PC-9 (cell line): ENCODE measurements around the gene MRTO4. TPM values are rescaled to one million over a fixed set of nuclear protein-coding genes. Genes with fewer than 3 reads are reported as not detected.

Source experiments
- BruUV-seq: library from RNA; stranded (reverse); fragments of 400-500 nt; replicated peaks from 2 replicates; lab custom pipeline; 2021; lab: Mats Ljungman, UMichigan
- CTCF ChIA-PET: fragments of 300-600 bp; sonication (Branson Sonifier 250); formaldehyde crosslinking; loops from one replicate; lab custom pipeline; 2022; ENCODE audit warnings: antibody characterized with exemption; lab: Charles Lee
- POLR2A ChIA-PET: fragments of 300-600 bp; sonication (Branson Sonifier 250); formaldehyde crosslinking; loops from one replicate; lab custom pipeline; 2022; ENCODE audit warnings: antibody characterized with exemption; ENCODE audit not compliant: unreplicated experiment; lab: Charles Lee
- DNase-seq, 2 experiments: peaks; one replicate each; pipeline versions ENCODE4 v3.0.0 to v3.0.0-alpha.2; 2015 to 2022; ENCODE audit warnings: mixed read lengths in 1 of 2
- H2AFZ ChIP-seq: fragments of 200-600 bp; sonication (generic); 2 replicates; pipeline ENCODE4 v1.8.1; 2017; ENCODE audit warnings: antibody characterized with exemption
- H3F3A ChIP-seq: fragments of 200-600 bp; sonication (generic); 2 replicates; pipeline ENCODE4 v1.8.1; 2017; ENCODE audit warnings: antibody characterized with exemption, mild to moderate bottlenecking, low read depth; ENCODE audit not compliant: insufficient read depth
- H3K27ac ChIP-seq: fragments of 200-600 bp; sonication (generic); 2 replicates; pipeline ENCODE4 v1.6.1; 2016; ENCODE audit warnings: mixed run types
- H3K27me3 ChIP-seq: fragments of 200-600 bp; sonication (generic); 2 replicates; pipeline ENCODE4 v1.6.1; 2016; ENCODE audit warnings: low read depth, mixed run types; ENCODE audit not compliant: insufficient read depth
- H3K36me3 ChIP-seq: fragments of 200-600 bp; sonication (generic); 2 replicates; pipeline ENCODE4 v1.6.1; 2016; ENCODE audit warnings: low read depth, mixed run types
- H3K4me1 ChIP-seq: fragments of 200-600 bp; sonication (generic); replicated peaks from 2 replicates; pipeline ENCODE4 v1.6.1; 2016; ENCODE audit warnings: mixed run types; ENCODE audit not compliant: insufficient read depth
- H3K4me2 ChIP-seq: fragments of 200-600 bp; sonication (generic); 2 replicates; pipeline ENCODE4 v1.6.1; 2017; ENCODE audit warnings: mixed run types
- H3K4me3 ChIP-seq: fragments of 200-600 bp; sonication (generic); 2 replicates; pipeline ENCODE4 v1.6.1; 2016; ENCODE audit warnings: mixed run types
- H3K79me2 ChIP-seq: fragments of 200-600 bp; sonication (generic); 2 replicates; pipeline ENCODE4 v1.6.1; 2017; ENCODE audit warnings: low read depth, mixed run types
- H3K9me2 ChIP-seq: fragments of 200-600 bp; sonication (generic); 2 replicates; pipeline ENCODE4 v1.8.1; 2017; ENCODE audit warnings: mild to moderate bottlenecking; ENCODE audit not compliant: insufficient read depth
- H3K9me3 ChIP-seq: fragments of 200-600 bp; sonication (generic); 2 replicates; pipeline ENCODE4 v1.8.1; 2016; ENCODE audit warnings: low read depth; ENCODE audit not compliant: insufficient read depth
- H4K20me1 ChIP-seq: fragments of 200-600 bp; sonication (generic); 2 replicates; pipeline ENCODE4 v1.8.1; 2017; ENCODE audit not compliant: insufficient read depth
- CTCF ChIP-seq: fragments of 200-600 bp; sonication (generic); conservative IDR thresholded peaks from 2 replicates; pipeline ENCODE4 v1.6.1; 2017; ENCODE audit warnings: mixed run types, antibody characterized with exemption, mild to moderate bottlenecking, moderate library complexity
- EZH2 ChIP-seq: fragments of 200-600 bp; sonication (generic); IDR thresholded peaks from 2 replicates; pipeline ENCODE4 v1.8.0; 2017; ENCODE audit warnings: antibody characterized with exemption, low read depth
- intact Hi-C: fragments of 100-400 bp; cut with micrococcal nuclease; formaldehyde crosslinking; loops from one replicate; pipeline ENCODE4 v1.10.0; 2022; ENCODE audit not compliant: unreplicated experiment
- total RNA-seq: library from RNA; stranded (reverse); gene quantifications from 2 replicates; pipeline ENCODE4 v1.2.3, GENCODE V29; 2021

MRTO4 gene
- total RNA-seq, 1 experiment from 2014 or later, result 29.0 TPM

DNA sequence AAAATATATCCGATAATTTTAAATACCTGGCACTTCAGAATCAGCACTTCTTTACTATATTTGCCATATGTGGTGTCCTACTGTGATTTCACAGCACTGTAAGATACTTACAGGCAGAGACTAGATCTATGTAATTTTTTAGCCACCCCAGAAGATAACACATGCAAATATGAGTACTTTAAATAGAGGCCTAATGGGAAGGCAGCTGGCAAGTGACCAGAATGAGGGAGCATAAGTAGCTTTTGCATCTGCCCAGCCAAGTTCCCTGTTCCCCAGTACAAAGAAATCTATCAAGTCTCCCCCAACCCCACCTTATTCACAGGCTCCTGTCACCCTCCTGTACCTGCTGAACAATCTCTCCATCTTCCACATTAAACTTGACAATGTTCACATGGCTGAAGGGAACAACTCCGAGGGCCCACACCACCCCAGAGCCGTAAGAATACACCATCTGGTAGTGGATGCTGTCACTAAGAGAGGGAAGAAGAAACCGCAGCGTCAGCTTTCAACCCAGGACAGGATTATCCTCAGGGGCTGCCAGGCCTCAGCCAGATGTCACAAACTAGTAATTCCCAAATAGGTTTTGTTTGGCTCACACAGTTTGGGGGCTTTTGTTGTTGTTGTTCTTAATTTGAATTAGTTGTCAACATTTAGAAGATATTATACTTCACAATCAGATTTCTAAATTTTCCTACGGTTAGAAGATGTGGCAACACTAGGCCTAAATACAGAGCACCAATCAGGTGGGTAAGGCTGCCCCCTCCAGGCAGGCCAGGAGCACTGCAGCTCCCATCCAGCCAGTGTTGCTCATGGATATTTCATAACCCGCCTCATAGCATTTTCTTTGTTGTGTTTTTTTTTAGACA lies 10.7 kb upstream of the MRTO4 start:
- intact Hi-C loops, result loop anchor here (1.0 kb wide), 1 partner anchor 357 kb away; no protein-coding TSS in a partner anchor
- no TSS peak for BruUV-seq
- ChIA-PET CTCF (interaction anchor here (0.6 kb wide), 2 partner anchors 69 to 1187 kb away, joined by 6 to 8 read pairs; no protein-coding TSS in a partner anchor), POLR2A (interaction anchor here (0.6 kb wide), 1 partner anchor 11 kb away, joined by 3 read pairs; the partner anchor contains the start of gene MRTO4)
- Histone ChIP-seq H3K4me3 (no peak overlapping the region), H2AFZ (no peak overlapping the region), H3K79me2 (no peaks in the 10 kb centered on the region), H3F3A (no peaks in the 10 kb centered on the region), H4K20me1 (no peaks in the 10 kb centered on the region), H3K4me2 (no peak overlapping the region), H3K36me3 (no peaks in the 10 kb centered on the region), H3K9me2 (no peaks in the 10 kb centered on the region), H3K9me3 (no peaks in the 10 kb centered on the region), H3K4me1 (no peaks in the 10 kb centered on the region), H3K27ac (no peak overlapping the region), H3K27me3 (no peaks in the 10 kb centered on the region)
- peak; percentile 37 to 45 for DNase-seq
- TF ChIP-seq CTCF (peak; percentile 84), EZH2 (no peak)

GRCh38 chr1:19250629-19251304 lies 838 bp upstream of the MRTO4 start:
- H3K79me2 ChIP-seq, result peaks cover 73% of the 10 kb centered on the region
- peaks cover 21% of the 10 kb centered on the region for H4K20me1 ChIP-seq
- DNase-seq, result no peak
- no peaks in the 10 kb centered on the region for H3K36me3 ChIP-seq
- peak overlapping the region; percentile 70 for H3K27ac ChIP-seq
- BruUV-seq, result TSS peak; percentile 70
- intact Hi-C loops, result loop anchor here (5.0 kb wide), 2 partner anchors 62 to 402 kb away; partner anchors contain the start of genes AKR7A2 and SLC66A1
- H2AFZ ChIP-seq, result peak overlapping the region; percentile 99
- peak overlapping the region; percentile 82 for H3K4me3 ChIP-seq
- ChIA-PET POLR2A (interaction anchor here (0.7 kb wide), 1 partner anchor 237 kb away, joined by 4 read pairs; no protein-coding TSS in a partner anchor), CTCF (no interaction called here)
- no peaks in the 10 kb centered on the region for H3F3A ChIP-seq
- no peaks in the 10 kb centered on the region for H3K27me3 ChIP-seq
- peak overlapping the region; percentile 95 for H3K4me2 ChIP-seq
- peaks cover 16% of the 10 kb centered on the region for H3K4me1 ChIP-seq
- no peaks in the 10 kb centered on the region for H3K9me2 ChIP-seq
- H3K9me3 ChIP-seq, result no peaks in the 10 kb centered on the region
- TF ChIP-seq EZH2 (no peak), CTCF (no peak)

GRCh38 chr1:19254416-19254815 lies 2.8 kb downstream of the MRTO4 start:
- no peaks in the 10 kb centered on the region for H3K36me3 ChIP-seq
- no peaks in the 10 kb centered on the region for H3K27me3 ChIP-seq
- intact Hi-C loops, result loop anchor here (5.0 kb wide), 2 partner anchors 58 to 398 kb away; partner anchors contain the start of genes AKR7A2 and SLC66A1
- CTCF ChIA-PET, result no interaction called here
- TF ChIP-seq CTCF (no peak), EZH2 (no peak)
- no peak for DNase-seq
- H3K4me1 ChIP-seq, result peaks cover 16% of the 10 kb centered on the region
- H3F3A ChIP-seq, result no peaks in the 10 kb centered on the region; the same call in 1 of the 2 replicates
- no peak overlapping the region; the same call in 1 of the 2 replicates for H3K4me2 ChIP-seq
- H4K20me1 ChIP-seq, result peaks cover 21% of the 10 kb centered on the region
- BruUV-seq, result no TSS peak
- H3K9me3 ChIP-seq, result no peaks in the 10 kb centered on the region
- no peak overlapping the region for H3K27ac ChIP-seq
- no peak overlapping the region for H3K4me3 ChIP-seq
- no peaks in the 10 kb centered on the region for H3K9me2 ChIP-seq
- POLR2A ChIA-PET, result no interaction called here
- peaks cover 59% of the 10 kb centered on the region for H3K79me2 ChIP-seq
- no peak overlapping the region for H2AFZ ChIP-seq
